Middle frontal gyrus (tissue), 1 donor: Measurements from ENCODE around the gene CAMK1D.

Experiments
- DNase-seq: peaks from one replicate; pipeline ENCODE4 v3.0.0-alpha.2; 2015; ENCODE audit warnings: low spot score; ENCODE audit errors: extremely low spot score

Gene CAMK1D

GRCh38 chr10:12547301-12547771, 198.0 kb downstream of the CAMK1D start:
- DNase-seq = no peak

GRCh38 chr10:12549297-12549696, 199.9 kb downstream of the CAMK1D start:
- no peak for DNase-seq

GRCh38 chr10:12550994-12551393, 201.6 kb downstream of the CAMK1D start:
- DNase-seq = no peak

- no peak for DNase-seq
These were observed 206.7 kb downstream of the CAMK1D start for GRCh38 chr10:12556039-12556438.

GRCh38 chr10:12559578-12560178, 210.3 kb downstream of the CAMK1D start:
- no peak for DNase-seq

GRCh38 chr10:12561307-12561706, 212.0 kb downstream of the CAMK1D start:
- no peak for DNase-seq

- DNase-seq = no peak
These were observed 212.4 kb downstream of the CAMK1D start for GRCh38 chr10:12561720-12562119.

- DNase-seq = no peak
These were observed 214.1 kb downstream of the CAMK1D start for GRCh38 chr10:12563489-12563888.

- no peak for DNase-seq
These were observed 214.8 kb downstream of the CAMK1D start for GRCh38 chr10:12564173-12564572.

GRCh38 chr10:12566161-12567115, 217.1 kb downstream of the CAMK1D start:
- no peak for DNase-seq

GRCh38 chr10:12568391-12569009, 219.2 kb downstream of the CAMK1D start:
- no peak for DNase-seq

GRCh38 chr10:12572281-12572680, 222.9 kb downstream of the CAMK1D start:
- DNase-seq = no peak

GRCh38 chr10:12577610-12578009, 228.3 kb downstream of the CAMK1D start:
- no peak for DNase-seq

GRCh38 chr10:12579954-12580858, 230.9 kb downstream of the CAMK1D start:
- DNase-seq = no peak

- DNase-seq = no peak
These were observed 234.7 kb downstream of the CAMK1D start for GRCh38 chr10:12583891-12584595.

- DNase-seq = no peak
These were observed 237.4 kb downstream of the CAMK1D start for GRCh38 chr10:12586741-12587140.

GRCh38 chr10:12587451-12587888, 238.1 kb downstream of the CAMK1D start:
- DNase-seq = no peak

- no peak for DNase-seq
These were observed 238.9 kb downstream of the CAMK1D start for GRCh38 chr10:12588091-12588860.

GRCh38 chr10:12589291-12589690, 239.9 kb downstream of the CAMK1D start:
- no peak for DNase-seq

GRCh38 chr10:12589791-12590190, 240.4 kb downstream of the CAMK1D start:
- DNase-seq = no peak
